ENCODE measurements around the gene RFTN2. TPM values are rescaled to one million over a fixed set of nuclear protein-coding genes. Genes with fewer than 3 reads are reported as not detected.

RFTN2 gene
- total and polyA plus RNA-seq, 9 of the 15 experiments (the other 6 are each of a cell fraction or from before 2014, with no cell fraction given) = 0.01 to 0.11 (median 0.04) TPM; not detected in 6

DNA sequence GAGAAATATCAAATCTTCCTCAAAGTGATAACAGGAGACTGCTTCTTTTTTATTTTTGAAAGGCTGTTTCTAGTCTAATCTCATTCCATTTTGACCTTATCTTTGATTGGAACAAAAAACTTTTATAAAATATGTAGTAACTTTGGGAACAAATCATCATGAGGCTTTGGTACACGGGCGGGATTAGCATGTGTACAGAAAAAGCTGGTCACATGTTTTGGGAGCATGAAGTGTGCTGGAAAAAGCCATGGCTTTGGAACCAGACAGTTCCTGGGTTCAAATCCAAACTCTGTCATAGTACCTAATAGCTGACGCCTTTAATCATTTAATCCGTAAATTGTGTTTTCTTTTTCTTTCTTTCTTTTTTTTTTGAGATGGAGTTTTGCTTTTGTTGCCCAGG lies 78.2 kb downstream of the RFTN2 start:
- Histone ChIP-seq H3K4me2 (ENCODE audit: insufficient read depth, low read length) (no peak overlapping the region), H3K9me1 (ENCODE audit: control insufficient read depth, insufficient read depth, low read length) (no peaks in the 10 kb centered on the region), H3K79me2 (ENCODE audit: control insufficient read depth, insufficient read depth, low read length) (no peaks in the 10 kb centered on the region), H2AFZ (ENCODE audit: low read depth, low read length) (no peak overlapping the region), H3K9me3 (replicated peaks; ENCODE audit: control insufficient read depth, insufficient read depth, low read depth, low read length) (no peaks in the 10 kb centered on the region), H3K4me3 (no peak overlapping the region), H3K27ac (ENCODE audit: extremely low read depth, low read depth, low read length) (no peak overlapping the region), H3K4me1 (replicated peaks in 1 of 2; ENCODE audit: control insufficient read depth in 2 of 2, insufficient read depth in 2 of 2, low read length in 2 of 2) (peaks cover 0 to 5% of the 10 kb centered on the region in 2 experiments; a peak in 1 of 5 replicates), H3K9ac (ENCODE audit: insufficient read depth in 1 of 2, low read depth in 2 of 2, low read length in 2 of 2) (no peak overlapping the region), H3K36me3 (ENCODE audit: control insufficient read depth, insufficient read depth, low read length) (no peaks in the 10 kb centered on the region), H4K20me1 (replicated peaks; ENCODE audit: control insufficient read depth, insufficient read depth, low read length) (no peaks in the 10 kb centered on the region), H3K27me3 (ENCODE audit: control insufficient read depth in 2 of 2, insufficient read depth in 2 of 2, low read length in 2 of 2) (no peaks in the 10 kb centered on the region; a peak in 1 of 5 replicates)
- in situ Hi-C loops (cut with MboI) = no loop called here
- no TSS peak for BruUV-seq (replicated peaks)
- DNase-seq (ENCODE audit: extremely low read depth in 1 of 4, low spot score in 3 of 4) (no peak), FAIRE-seq (no peak), ATAC-seq (no peak)
- CTCF ChIA-PET (ENCODE audit: low intra/inter-chr PET ratio) = no interaction called here
- POLR2A ChIA-PET = interaction anchor here (0.6 kb wide), 1 partner anchor 117 kb away, joined by 3 read pairs; no protein-coding TSS in a partner anchor
- WGBS (ENCODE audit: insufficient coverage, low coverage, missing lambda C conversion rate) = 0% methylated on average over 4 of the region's 4 CpGs
- intact Hi-C loops (cut with micrococcal nuclease) = loop anchor here (5.0 to 10.0 kb wide), 3 partner anchors 95 to 212 kb away; partner anchors contain the start of genes COQ10B and HSPE1
- TF ChIP-seq, protein P1, sequence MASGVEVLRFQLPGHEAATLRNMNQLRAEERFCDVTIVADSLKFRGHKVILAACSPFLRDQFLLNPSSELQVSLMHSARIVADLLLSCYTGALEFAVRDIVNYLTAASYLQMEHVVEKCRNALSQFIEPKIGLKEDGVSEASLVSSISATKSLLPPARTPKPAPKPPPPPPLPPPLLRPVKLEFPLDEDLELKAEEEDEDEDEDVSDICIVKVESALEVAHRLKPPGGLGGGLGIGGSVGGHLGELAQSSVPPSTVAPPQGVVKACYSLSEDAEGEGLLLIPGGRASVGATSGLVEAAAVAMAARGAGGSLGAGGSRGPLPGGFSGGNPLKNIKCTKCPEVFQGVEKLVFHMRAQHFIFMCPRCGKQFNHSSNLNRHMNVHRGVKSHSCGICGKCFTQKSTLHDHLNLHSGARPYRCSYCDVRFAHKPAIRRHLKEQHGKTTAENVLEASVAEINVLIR (CRISPR knock-in tag; IDR thresholded peaks at IDR 0.05) = no peak

DNA sequence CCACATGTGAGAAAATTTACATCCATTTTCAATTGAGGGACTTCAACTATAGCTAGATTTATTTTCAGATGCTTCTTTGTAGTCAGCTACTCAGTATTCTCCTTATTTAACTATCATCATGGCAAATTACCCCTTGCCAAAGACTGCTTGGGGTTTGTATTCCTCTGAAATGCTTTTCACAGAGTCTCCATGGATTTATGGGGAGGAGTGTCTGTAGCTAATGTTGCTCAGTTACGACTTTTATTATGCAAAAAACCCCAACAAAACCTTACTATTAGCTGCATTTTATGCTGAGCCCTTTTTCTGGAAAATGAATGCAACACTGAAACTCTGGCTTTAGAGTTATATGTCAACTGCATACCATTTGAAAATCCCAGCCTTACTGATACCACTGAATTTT lies 78.6 kb downstream of the RFTN2 start:
- no peaks in the 10 kb centered on the region for H3K9me3 ChIP-seq (replicated peaks; ENCODE audit: control insufficient read depth, insufficient read depth, low read depth, low read length)
- no peaks in the 10 kb centered on the region; a peak in 1 of 5 replicates for H3K27me3 ChIP-seq (ENCODE audit: control insufficient read depth in 2 of 2, insufficient read depth in 2 of 2, low read length in 2 of 2)
- peaks cover 2 to 5% of the 10 kb centered on the region in 2 experiments; a peak in 2 of 5 replicates for H3K4me1 ChIP-seq (replicated peaks in 1 of 2; ENCODE audit: control insufficient read depth in 2 of 2, insufficient read depth in 2 of 2, low read length in 2 of 2)
- ATAC-seq (no peak), FAIRE-seq (no peak), DNase-seq (ENCODE audit: extremely low read depth in 1 of 4, low spot score in 3 of 4) (no peak)
- H3K9ac ChIP-seq (ENCODE audit: insufficient read depth in 1 of 2, low read depth in 2 of 2, low read length in 2 of 2) = no peak overlapping the region
- H4K20me1 ChIP-seq (replicated peaks; ENCODE audit: control insufficient read depth, insufficient read depth, low read length) = no peaks in the 10 kb centered on the region
- WGBS (ENCODE audit: insufficient coverage, low coverage, missing lambda C conversion rate) = 8% methylated on average over 1 of the region's 1 CpG
- no peak overlapping the region for H3K4me2 ChIP-seq (ENCODE audit: insufficient read depth, low read length)
- no peak overlapping the region for H2AFZ ChIP-seq (ENCODE audit: low read depth, low read length)
- intact Hi-C loops (cut with micrococcal nuclease) = loop anchor here (5.0 to 10.0 kb wide), 3 partner anchors 94 to 212 kb away; partner anchors contain the start of genes COQ10B and HSPE1
- in situ Hi-C loops (cut with MboI) = no loop called here
- H3K79me2 ChIP-seq (ENCODE audit: control insufficient read depth, insufficient read depth, low read length) = no peaks in the 10 kb centered on the region
- POLR2A ChIA-PET = interaction anchor here (0.6 kb wide), 1 partner anchor 97 kb away, joined by 3 read pairs; the partner anchor contains the start of genes HSPD1 and HSPE1
- no peak overlapping the region for H3K4me3 ChIP-seq
- BruUV-seq (replicated peaks) = no TSS peak
- H3K36me3 ChIP-seq (ENCODE audit: control insufficient read depth, insufficient read depth, low read length) = no peaks in the 10 kb centered on the region
- CTCF ChIA-PET (ENCODE audit: low intra/inter-chr PET ratio) = no interaction called here
- no peaks in the 10 kb centered on the region for H3K9me1 ChIP-seq (ENCODE audit: control insufficient read depth, insufficient read depth, low read length)
- no peak overlapping the region for H3K27ac ChIP-seq (ENCODE audit: extremely low read depth, low read depth, low read length)
- TF ChIP-seq, protein P2, sequence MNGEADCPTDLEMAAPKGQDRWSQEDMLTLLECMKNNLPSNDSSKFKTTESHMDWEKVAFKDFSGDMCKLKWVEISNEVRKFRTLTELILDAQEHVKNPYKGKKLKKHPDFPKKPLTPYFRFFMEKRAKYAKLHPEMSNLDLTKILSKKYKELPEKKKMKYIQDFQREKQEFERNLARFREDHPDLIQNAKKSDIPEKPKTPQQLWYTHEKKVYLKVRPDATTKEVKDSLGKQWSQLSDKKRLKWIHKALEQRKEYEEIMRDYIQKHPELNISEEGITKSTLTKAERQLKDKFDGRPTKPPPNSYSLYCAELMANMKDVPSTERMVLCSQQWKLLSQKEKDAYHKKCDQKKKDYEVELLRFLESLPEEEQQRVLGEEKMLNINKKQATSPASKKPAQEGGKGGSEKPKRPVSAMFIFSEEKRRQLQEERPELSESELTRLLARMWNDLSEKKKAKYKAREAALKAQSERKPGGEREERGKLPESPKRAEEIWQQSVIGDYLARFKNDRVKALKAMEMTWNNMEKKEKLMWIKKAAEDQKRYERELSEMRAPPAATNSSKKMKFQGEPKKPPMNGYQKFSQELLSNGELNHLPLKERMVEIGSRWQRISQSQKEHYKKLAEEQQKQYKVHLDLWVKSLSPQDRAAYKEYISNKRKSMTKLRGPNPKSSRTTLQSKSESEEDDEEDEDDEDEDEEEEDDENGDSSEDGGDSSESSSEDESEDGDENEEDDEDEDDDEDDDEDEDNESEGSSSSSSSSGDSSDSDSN (IDR thresholded peaks at IDR 0.05; ENCODE audit: borderline replicate concordance in 1 of 2, low read depth in 2 of 2, low read length in 2 of 2) = no peak
- TF ChIP-seq, protein P3, sequence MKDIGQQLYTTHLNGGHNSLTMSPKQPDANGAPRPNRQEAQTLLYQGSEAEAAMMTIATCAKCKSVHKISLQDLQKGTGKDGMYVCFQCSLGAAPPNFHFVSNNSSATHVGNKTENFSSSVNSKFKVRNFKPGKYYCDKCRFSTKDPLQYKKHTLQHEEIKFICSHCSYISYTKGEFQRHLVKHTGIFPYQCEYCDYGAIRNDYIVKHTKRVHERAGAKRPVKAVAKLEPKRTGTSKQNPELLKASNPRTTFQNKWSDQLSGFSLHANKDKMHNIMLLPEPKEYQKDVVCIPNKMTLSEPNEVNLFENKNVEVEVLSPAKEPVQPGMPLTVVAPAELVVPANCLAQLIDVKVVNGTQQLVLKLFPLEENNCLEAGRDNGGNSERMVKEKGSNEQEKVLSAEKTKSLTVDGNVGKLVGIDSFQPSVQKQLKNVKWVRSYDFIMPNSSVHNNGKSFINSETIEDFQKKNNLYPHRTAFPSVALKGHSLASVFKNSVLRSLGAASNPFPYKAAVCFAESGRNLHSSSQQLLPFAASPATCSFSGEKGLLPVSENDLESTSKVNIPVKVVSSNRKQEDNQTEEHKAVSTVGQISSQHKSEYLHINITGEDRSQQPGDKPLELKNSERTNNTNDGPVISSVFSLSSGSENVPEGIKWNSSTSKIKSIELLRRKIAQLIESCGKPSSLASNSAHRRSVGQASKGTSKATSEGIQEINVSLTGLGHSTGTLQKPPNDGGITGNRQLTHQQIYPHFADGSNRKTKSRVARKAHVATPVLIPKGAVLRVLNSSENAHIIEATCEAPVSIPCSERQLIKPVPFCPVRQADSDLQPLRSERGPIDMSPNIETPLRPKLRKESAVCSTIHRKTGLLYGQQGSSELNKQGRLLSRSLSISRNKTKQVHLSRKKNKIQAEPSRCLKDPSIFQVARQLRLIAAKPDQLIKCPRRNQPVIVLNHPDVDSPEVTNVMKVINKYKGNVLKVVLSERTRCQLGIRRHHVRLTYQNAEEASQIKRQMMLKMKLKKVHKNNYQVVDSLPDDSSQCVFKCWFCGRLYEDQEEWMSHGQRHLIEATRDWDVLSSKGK (CRISPR knock-in tag; IDR thresholded peaks at IDR 0.05) = no peak
- TF ChIP-seq SMAD1 (IDR thresholded peaks at IDR 0.05; ENCODE audit: low read depth, low read length, partially characterized antibody) (no peak), MAZ (CRISPR knock-in tag; conservative IDR thresholded peaks at IDR 0.05 in 1 of 2, IDR thresholded peaks at IDR 0.05 in 1 of 2) (no peak)
- TF ChIP-seq, protein P4, sequence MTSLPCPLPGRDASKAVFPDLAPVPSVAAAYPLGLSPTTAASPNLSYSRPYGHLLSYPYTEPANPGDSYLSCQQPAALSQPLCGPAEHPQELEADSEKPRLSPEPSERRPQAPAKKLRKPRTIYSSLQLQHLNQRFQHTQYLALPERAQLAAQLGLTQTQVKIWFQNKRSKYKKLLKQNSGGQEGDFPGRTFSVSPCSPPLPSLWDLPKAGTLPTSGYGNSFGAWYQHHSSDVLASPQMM (CRISPR knock-in tag; IDR thresholded peaks at IDR 0.05) = no peak

Measured in K562 (cell line).